A549 (cell line): ENCODE data around the gene DGKE.

Experiments used
- CEBPB ChIP-seq, 2 experiments: fragments of >200 bp in 1 of 2; sonication (Bioruptor Twin) in 1 of 2; formaldehyde crosslinking in 1 of 2; IDR thresholded peaks; 2 replicates each; pipeline ENCODE4 v1.6.1; 2012 to 2016
- CTCF ChIP-seq: fragments of >200 bp; sonication (Bioruptor Twin); formaldehyde crosslinking; IDR thresholded peaks from 3 replicates; pipeline ENCODE4 v1.5.1; 2016
- KDM1A ChIP-seq: fragments of 200-600 bp; sonication (generic); IDR thresholded peaks from 2 replicates; pipeline ENCODE4 v1.6.1; 2016; ENCODE audit warnings: low read depth, mild to moderate bottlenecking
- KDM5A ChIP-seq: fragments of 200-600 bp; sonication (generic); IDR thresholded peaks from 2 replicates; pipeline ENCODE4 v1.6.1; 2016; ENCODE audit warnings: antibody characterized with exemption, mild to moderate bottlenecking
- NFE2L2 ChIP-seq: fragments of 150-350 bp; conservative IDR thresholded peaks from 2 replicates; pipeline ENCODE4 v1.6.1; 2014; ENCODE audit warnings: low read length
- POLR2A ChIP-seq: IDR thresholded peaks from 2 replicates; pipeline ENCODE4 v1.6.1; 2012; ENCODE audit warnings: mild to moderate bottlenecking, low read length
- RAD21 ChIP-seq, 2 experiments: fragments of >200 bp in 1 of 2; sonication (Bioruptor Twin) in 1 of 2; formaldehyde crosslinking in 1 of 2; IDR thresholded peaks in 1 of 2; conservative IDR thresholded peaks in 1 of 2; 2 replicates in 1 of 2; 3 replicates in 1 of 2; pipeline ENCODE4 v1.6.1; 2012 to 2018; ENCODE audit warnings: inconsistent platforms in 1 of 2
- REST ChIP-seq: fragments of 200-600 bp; sonication (generic); IDR thresholded peaks from 2 replicates; pipeline ENCODE4 v1.6.1; 2016; ENCODE audit warnings: antibody characterized with exemption, mild to moderate bottlenecking, moderate library complexity
- USF2 ChIP-seq: fragments of 450-650 bp; IDR thresholded peaks from 2 replicates; pipeline ENCODE4 v1.6.1; 2014; ENCODE audit warnings: antibody characterized with exemption
- ZC3H11A ChIP-seq: fragments of 450-650 bp; IDR thresholded peaks from 2 replicates; pipeline ENCODE4 v1.6.1; 2014; ENCODE audit warnings: antibody characterized with exemption, mild to moderate bottlenecking

- no peak for TF ChIP-seq CTCF
- no peak for TF ChIP-seq REST
- TF ChIP-seq ZC3H11A: no peak
- TF ChIP-seq NFE2L2: no peak
- no peak for TF ChIP-seq POLR2A
- no peak for TF ChIP-seq KDM1A
- TF ChIP-seq USF2: no peak
- no peak for TF ChIP-seq CEBPB (IDR thresholded peaks at IDR 0.05)
- TF ChIP-seq RAD21 (conservative IDR thresholded peaks at IDR 0.05 in 1 of 2, IDR thresholded peaks at IDR 0.05 in 1 of 2): no peak
- no peak for TF ChIP-seq KDM5A
Measured at GRCh38 chr17:56890390-56890789, 56.4 kb downstream of the DGKE start.
